ENCODE data around the gene ARRDC5. TPM values are rescaled to one million over a fixed set of nuclear protein-coding genes. Genes with fewer than 3 reads are reported as not detected.
"Not testable (repeated sequence)": the region's sequence is repeated elsewhere in the genome, so short reads cannot be mapped to it uniquely, and the experiment has no call there.

Gene ARRDC5
- total RNA-seq, 1 experiment from 2014 or later, result not detected

DNA sequence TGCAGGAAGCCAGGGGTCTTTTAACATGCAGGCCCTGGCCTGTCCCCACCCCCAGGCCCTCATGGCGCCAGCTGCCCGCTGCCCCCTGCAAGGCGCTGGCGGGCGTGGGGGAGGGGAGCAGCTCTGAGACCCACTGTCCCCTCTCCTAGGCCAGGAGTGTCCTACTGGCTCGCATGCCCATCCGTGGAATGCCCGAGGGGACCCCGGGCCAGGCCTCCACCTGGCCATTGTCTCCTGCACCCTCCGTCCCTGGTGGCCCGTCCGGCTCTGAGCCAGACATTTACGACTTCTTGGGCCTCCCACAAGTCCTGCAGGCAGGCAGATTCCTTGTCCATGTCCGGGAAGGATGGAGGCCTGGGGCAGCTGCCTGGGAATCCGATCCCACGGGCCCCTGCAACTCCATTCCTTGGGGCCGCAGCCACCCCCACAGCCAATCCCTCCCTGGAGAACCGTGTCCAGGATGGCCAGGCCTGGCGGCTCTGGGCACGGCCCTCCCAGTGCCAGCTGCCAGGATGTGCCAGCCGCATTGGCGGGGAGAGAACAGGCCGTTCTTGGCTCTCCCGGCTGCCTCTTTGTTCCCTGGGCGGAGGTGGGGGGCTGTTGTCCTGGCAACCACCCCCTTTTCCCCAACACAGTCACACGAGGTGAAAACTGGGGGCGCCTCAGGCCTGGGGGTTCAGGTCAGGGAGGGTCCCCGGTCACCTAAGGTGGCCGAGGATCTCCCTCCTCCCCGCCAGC is 24.8 kb downstream of the ARRDC5 start:
- in situ Hi-C loops (cut with HindIII; ENCODE audit: low sequenced_read_pairs), result no loop called here
- peak; percentile 34 for DNase-seq (ENCODE audit: low spot score)

DNA sequence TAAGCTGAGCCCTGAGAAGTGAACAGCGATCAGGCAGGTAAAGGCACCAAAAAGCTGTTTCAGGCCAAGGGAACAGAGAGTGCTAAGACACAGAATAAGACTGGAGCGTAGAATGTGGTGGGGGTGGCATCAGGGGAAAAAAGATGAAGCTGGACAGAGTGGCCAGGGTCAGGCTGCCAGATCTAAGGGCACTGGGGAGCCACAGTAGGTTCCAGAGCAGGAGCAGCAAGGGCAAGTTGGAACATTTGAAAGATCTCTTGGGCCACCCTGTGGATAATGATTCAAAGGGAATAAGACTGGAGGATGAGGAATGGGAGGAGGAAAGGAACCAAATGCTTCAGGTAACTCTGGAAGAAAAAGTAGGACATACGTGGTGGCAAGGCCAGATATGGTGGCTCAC is 28.8 kb downstream of the ARRDC5 start:
- no peak for DNase-seq (ENCODE audit: low spot score)
- in situ Hi-C loops (cut with HindIII; ENCODE audit: low sequenced_read_pairs), result no loop called here

DNA sequence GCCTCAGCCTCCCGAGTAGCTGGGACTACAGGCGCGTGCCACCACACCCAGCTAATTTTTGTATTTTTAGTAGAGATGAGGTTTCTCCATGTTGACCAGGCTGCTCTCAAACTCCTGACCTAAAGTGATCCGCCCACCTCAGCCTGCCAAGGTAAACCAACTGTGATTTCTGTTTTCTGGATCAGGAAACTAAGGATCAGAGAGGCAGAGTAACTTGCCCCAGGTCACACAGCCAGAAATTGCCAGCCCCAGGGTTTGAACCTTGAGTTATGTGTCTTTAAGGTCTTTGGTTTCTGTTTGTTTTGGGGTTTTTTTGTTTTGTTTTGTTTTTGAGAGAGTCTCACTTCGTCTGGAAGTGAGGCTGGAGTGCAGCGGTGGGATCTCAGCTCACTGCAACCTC is 31.0 kb downstream of the ARRDC5 start:
- no peak for DNase-seq (ENCODE audit: low spot score)
- in situ Hi-C loops (cut with HindIII; ENCODE audit: low sequenced_read_pairs), result no loop called here

DNA sequence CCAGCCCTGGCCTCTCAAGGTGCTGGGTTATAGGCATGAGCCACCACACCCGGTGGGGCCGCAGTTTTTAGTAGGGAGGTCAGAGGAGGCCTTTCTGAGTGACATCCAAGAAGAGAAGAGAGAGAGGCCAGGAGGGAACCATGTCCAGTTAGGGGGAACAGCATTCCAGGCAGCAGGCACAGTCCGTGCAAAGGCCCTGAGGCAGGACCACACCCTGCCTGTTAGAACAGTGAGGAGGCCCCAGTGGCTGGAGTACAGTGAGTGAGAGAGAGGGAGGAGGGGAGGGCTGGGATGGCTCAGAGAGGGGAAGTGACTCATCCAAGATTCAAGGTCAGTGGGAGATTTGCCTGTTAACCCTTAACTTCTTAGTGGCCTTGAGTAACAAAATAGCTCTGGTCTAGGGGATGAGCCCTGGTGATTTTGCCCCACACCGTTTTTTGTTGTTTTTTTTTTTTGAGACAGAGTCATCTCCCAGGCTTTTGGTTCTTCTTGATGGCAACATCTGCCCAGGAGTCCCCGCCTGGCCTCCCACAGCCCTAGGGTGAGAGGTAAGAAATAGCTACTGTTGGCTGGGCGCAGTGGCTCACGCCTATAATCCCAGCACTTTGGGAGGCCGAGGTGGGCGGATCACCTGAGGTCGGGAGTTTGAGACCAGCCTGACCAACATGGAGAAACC is 32.5 kb downstream of the ARRDC5 start:
- in situ Hi-C loops (cut with HindIII; ENCODE audit: low sequenced_read_pairs), result no loop called here
- no peak for DNase-seq (ENCODE audit: low spot score)

DNA sequence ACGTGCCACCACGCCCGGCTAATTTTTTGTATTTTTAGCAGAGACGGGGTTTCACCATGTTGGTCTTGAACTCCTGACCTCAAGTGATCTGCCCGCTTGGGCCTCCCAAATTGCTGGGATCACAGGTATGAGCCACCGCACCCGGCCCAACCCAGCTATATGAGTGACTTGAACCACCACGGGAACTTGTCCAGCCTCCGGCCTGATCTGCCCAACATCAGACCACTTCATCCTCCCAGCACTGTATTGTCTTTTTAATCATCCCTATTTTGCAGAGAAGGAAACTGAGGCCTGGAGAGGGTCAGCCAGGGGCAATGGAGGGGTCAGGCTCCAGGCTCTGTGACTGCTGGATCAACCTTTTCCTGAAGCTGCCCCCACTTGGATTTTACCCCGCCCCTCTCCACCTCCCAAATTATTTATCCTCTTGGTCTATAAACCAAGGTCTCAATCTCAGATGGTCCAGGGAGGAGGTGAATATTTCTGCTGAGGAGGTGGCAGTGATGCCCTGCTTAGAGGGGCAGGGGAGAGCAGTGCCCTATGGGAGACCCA is 34.3 kb downstream of the ARRDC5 start:
- in situ Hi-C loops (cut with HindIII; ENCODE audit: low sequenced_read_pairs), result no loop called here
- DNase-seq (ENCODE audit: low spot score), result no peak

DNA sequence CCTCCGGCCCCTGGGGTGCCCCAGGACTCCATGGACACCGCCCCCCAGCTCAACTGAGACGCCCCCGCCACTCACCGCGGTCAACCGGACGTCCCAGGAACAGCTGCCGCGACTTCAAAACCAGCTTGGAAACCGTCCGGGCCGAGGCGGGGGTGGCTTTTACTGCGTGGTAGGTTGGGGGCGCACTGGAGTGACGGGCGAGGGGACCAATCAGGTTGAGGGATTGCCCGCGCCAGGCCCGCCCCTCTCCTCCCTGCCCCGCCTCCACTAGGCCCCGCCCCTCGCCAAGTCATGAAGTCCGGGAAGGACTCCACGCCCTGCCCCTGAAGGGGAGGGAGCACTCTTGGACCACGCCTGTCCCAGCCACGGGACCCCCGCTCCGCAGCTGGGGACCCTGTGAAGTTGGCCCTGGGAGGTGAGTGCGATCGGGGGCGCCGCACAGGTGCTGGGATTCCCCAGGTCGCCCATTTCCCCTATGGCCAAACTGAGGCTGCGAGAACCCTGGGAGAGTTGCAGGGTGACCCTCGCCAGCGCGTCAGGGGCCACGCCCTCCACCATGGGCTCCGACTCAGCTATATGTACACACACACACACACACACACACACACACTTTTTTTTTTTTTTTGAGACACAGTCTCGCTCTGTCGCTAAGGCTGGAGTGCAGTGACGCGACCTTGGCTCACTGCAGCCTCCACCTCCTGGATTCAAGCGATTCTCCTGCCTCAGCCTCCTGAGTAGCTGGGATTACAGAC is 35.0 kb downstream of the ARRDC5 start, which contains the start of gene PLIN3:
TSS of gene PLIN3 (minus strand) at position 134 of the 752 bp plus-strand sequence. CDS start 6,273 bp downstream, outside the sequence.
- in situ Hi-C loops (cut with HindIII; ENCODE audit: low sequenced_read_pairs), result no loop called here
- DNase-seq (ENCODE audit: low spot score), result peak; percentile 65

DNA sequence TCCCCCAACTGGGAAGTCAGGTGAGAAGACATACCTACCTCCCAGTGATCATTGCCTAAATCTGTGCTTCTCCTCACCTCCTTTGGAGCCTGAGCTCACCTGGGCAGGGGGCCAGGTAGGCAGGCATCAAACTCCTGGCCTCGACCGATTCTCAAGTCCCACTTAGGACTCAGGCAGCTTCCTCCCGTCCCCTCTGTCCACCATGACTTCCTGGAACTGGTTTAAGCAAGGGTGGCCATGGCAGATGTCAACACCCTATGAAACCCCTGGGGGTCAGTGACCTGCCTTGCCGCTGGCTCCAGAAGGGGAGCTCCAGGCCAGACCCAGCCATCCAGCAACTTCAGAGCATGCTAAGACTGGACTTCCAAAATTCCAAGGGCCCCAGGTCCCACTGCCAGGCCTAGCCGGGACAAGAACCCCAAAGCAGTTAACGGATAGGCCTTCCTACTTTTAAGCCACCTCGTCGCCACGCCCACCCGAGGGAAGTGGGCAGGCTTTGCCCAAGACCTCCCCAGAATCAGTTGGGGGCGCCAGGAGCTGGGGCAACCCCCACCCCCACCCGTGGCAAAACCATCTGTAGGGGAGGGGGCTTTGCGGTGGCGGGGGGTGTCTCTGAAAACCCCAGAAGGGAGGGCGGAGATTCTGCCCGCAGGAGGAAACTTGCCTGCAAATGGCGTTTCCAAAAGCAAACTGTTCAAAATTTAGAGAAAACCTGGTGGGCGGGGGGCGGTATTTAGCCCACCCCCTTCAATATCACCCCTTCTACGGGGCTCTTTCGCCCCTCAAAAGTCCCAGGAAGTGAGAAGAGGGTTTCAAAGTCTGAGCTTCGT is 35.9 kb downstream of the ARRDC5 start:
- DNase-seq (ENCODE audit: low spot score), result no peak
- in situ Hi-C loops (cut with HindIII; ENCODE audit: low sequenced_read_pairs), result no loop called here

DNA sequence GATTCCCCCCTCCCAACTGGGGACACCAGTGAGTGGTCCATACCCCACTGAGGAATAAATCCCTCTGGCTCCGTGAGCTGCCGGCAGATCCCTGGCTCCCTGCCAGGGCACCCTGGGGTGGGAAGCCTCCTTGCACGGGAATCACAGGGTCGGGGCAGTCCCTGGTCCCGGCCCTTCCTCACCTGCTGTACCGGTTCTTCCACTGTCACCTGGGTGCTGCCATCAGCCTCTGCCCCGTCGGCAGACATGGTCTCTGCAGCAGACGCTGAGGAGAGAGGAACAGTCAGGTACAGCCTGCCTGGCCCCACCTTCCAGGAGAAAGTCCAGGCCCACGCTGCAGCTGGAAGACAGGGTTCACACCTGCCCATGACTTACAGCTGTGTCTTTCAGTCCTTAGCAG is 41.5 kb downstream of the ARRDC5 start:
- no peak for DNase-seq (ENCODE audit: low spot score)
- in situ Hi-C loops (cut with HindIII; ENCODE audit: low sequenced_read_pairs), result no loop called here

DNA sequence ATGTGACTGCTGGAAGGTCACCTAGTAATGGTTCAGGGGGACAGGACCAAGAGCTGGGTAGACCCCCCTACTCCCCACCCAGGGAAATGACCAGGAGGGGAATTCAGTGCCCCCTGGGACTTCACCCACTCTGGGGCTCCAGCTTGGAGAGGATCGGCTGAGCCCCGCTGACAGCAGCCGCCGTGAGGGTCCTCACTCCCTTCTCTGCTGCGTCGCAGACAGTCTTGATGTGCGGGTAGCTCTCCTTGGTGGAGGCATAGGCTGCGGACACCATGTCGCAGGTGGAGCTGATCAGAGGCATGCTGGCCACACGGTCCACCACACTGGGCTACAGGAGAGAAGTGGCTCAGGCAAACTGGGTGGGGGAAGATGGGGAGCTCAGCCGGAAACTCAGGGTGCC is 43.0 kb downstream of the ARRDC5 start:
- in situ Hi-C loops (cut with HindIII; ENCODE audit: low sequenced_read_pairs), result no loop called here
- DNase-seq (ENCODE audit: low spot score), result no peak

DNA sequence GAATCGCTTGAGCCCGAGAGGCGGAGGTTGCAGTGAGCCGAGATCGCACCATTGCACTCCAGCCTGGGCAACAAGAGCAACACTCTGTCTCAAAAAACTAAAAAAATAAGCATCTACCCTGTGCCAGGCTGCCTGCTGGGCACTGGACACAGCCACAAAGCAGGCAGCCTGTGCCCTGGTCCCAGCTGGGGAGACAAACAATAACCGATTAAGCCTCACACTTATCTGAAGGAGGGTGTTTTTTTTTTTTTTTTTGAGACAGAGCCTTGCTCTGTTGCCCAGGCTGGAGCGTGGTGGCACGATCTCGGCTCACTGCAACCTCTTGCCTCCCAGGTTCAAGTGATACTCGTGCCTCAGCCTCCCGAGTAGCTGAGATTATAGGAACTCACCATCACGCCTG is 46.2 kb downstream of the ARRDC5 start:
- DNase-seq (ENCODE audit: low spot score); in situ Hi-C loops (cut with HindIII; ENCODE audit: low sequenced_read_pairs): not testable (repeated sequence)

DNA sequence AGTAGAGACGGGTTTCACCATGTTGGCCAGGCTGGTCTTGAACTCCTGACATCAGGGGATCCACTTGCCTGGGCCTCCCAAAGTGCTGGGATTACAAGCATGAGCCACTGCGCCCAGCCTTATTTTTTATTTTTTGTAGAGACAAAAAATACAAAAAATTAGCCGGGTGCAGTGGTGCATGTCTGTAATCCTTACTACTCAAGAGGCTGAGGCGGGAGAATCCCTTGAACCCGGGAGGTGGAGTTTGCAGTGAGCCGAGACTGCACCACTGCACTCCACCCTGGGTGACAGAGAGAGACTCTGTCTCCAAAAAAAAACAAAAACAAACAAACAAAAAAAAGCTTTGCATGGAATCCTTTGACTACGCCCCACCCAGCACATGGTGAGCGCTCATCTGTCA is 49.2 kb downstream of the ARRDC5 start:
- in situ Hi-C loops (cut with HindIII; ENCODE audit: low sequenced_read_pairs); DNase-seq (ENCODE audit: low spot score): not testable (repeated sequence)

DNA sequence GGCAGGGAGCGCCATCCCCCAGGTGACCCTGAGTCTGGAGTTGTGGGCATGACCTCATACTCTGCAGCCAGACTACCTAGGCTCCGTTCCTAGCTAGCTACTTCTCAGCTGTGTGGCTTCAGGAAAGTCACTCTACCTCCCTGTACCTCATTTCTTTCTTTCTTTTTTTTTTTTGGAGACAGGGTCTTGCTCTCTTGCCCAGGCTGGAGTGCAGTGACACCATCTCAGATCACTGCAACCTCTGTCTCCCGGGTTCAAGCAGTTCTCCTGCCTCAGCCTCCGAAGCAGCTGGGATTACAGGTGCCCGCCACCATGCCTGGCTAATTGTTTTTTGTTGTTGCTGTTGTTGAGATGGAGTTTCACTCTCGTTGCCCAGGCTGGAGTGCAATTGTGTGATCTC is 50.2 kb downstream of the ARRDC5 start:
- no peak for DNase-seq (ENCODE audit: low spot score)
- in situ Hi-C loops (cut with HindIII; ENCODE audit: low sequenced_read_pairs), result no loop called here

DNA sequence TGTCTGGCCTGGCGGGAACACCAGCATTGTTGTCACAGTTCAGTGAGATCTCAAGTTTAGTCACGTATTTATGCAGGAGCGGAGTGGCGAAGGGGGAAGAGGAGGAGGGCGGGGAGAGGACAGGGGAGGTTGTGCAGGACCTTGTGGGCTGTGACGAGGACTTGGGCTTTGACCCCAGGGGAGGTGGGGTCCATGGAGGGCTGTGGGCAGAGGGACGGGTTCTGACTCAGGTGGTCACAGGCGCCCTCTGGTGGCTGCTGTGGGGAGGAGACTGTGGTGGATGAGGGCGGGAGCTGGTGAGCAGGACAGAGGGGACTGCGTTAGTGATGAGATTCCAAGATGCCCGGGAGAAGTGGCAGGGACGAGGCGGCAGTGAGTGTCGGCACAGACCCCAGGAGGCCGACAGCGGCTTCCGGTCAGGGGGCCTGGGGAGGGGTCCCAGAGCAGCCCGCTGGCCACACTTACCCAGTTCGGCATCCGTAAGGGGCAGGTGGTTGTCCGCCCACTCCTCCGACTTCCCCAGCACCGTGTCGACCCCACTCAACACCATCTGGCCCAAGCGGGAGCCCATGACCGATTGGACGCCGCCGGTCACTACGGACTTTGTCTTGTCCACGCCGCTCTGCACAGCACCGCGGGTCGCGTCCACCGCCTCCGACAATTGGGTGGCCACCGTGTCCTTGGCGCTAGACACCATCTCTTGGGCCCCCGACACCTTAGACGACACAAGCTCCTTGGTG is 51.0 kb downstream of the ARRDC5 start:
- peak; percentile 56 for DNase-seq (ENCODE audit: low spot score)
- in situ Hi-C loops (cut with HindIII; ENCODE audit: low sequenced_read_pairs), result no loop called here

DNA sequence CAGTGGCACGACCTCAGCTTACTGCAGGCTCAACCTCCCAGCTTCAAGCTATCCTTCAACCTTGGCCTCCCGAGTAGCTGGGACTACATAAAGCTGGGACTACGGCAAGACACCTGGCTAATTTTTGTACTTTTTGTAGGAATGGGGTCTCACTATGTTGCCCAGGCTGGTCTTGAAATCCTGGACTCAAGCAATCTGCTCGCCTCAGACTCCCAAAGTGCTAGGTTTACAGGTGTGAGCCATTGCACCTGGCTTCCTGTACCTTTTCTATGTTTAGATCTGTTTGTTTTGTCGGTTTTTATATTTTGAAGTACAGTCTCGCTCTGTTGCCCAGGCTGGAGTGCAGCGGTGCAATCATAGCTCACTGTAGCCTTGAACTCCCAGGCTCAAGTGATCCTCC is 53.7 kb downstream of the ARRDC5 start:
- in situ Hi-C loops (cut with HindIII; ENCODE audit: low sequenced_read_pairs), result no loop called here
- no peak for DNase-seq (ENCODE audit: low spot score)

DNA sequence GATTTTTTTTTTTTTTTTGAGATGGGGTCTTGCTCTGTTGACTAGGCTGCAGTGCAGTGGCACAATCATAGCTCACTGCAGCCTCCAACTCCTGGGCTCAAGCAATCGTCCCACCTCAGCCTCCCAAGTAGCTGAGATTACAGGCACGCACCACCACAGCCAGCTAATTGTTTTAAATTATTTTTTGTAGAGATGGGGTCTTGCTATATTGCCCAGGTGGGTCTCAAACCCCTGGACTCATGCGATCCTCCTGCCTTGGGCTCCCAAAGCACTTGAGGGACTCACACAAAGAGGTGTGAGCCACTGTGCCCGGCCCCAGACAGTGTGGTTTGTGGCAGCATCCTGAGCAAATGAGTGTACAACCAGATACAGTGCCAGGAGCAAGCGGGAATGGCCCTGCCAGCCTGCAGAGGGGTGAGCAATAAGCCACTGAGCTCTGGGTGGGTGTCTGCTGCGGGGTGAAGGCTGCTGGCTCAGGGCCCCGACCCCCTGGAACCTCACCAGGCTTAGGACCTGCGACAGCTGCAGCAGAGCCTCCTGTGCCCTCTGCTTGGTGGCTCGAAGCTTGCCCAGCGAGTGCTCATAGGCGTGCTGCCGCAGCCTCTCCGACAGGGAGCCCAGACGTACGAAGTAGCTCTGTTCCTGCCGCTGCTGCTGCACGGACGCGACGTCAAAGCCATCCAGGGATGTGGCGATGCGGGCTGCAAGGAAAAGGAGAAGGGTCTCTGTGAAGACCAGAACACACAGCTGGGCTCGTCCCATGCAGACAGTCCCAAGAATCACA is 55.3 kb downstream of the ARRDC5 start:
- in situ Hi-C loops (cut with HindIII; ENCODE audit: low sequenced_read_pairs), result no loop called here
- DNase-seq (ENCODE audit: low spot score), result no peak

DNA sequence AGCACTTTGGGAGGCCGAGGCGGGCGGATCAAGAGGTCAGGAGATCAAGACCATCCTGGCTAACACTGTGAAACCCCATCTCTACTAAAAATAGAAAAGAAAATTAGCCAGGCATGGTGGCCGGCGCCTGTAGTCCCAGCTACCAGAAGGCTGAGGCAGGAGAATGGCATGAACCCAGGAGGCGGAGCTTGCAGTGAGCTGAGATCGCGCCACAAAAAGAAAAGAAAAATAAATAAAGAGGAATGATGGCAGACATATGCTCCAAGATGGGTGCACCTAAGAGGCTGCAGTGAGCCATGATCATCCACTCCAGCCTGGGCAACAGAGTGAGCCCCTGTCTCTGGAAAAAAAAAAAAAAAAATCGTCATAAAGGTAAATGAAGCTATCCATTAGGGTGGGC is 56.7 kb downstream of the ARRDC5 start:
- DNase-seq (ENCODE audit: low spot score); in situ Hi-C loops (cut with HindIII; ENCODE audit: low sequenced_read_pairs): not testable (repeated sequence)

DNA sequence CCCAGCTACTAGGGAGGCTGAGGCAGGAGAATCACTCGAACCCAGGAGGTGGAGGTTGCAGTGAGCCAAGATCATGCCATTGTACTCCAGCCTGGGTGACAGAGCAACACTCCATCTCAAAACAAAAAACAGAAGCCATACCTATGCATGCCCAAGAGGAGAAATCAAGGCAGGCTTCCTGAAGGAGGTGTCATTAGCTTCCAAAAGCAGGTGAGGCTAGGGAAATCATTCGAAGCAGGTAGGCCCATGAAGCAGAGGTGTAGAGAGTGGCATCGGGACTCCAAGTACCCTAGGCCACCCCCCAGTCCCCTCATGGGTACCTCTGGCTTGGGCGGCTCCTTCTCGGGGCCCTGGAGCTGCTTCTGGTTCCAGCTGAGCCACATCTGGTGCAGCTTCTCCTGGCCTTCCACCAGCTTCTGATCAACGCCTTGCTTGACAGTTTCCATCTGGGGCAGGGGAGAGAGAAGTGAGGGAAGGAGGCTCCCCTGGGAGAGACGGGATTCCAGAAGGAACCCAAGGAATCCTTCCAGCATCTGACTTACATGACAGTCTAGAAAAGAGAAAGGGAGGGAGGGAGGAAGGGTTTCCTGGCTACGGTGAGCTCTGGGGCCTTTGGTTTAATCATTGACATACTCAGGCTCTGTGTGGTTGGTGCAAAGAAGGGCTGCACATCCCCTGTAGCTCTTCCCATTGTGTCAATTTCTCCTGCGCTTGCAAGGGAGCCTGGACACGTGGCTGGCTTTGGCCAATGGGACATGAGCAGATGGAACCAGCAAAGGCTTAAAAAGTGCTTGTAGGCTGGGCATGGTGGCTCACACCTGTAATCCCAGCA is 58.1 kb downstream of the ARRDC5 start:
- DNase-seq (ENCODE audit: low spot score), result no peak
- in situ Hi-C loops (cut with HindIII; ENCODE audit: low sequenced_read_pairs), result no loop called here

Measured in G401 (cell line).